Measurements from ENCODE around the gene RIN3.
A peak's percentile ranks its signal among the peaks of the same experiment; 100 is the strongest.

The RIN3 gene

DNA sequence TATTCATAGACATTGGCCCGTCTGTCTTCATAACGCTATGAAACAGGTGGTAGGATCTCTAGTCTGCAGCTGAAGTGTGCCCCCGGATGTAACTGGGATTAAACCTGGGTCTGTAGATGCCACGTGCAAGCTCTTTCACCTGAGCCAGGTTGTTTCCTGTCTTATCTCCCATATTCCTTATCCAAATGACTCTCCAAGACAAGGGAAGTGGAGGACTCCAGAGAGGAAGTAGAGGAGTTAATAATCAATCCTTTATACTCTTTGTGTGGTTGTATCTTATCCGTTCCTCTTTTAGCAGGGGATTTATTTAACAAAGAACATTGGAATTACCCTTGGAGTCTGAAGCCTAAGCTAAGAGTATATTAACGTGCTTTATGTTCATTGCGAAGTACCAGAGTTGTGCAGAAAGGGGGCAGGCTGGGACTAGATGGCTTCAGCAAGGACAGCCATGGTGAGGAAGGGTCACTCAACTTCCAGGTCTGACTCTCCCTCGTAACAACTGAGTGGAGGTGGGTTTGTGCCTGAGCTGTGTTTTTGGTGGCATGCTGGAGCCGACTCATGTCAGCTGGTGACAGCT is 82.8 kb downstream of the RIN3 start:
- Mint-ChIP-seq H3K27ac (peak overlapping the region; percentile 35), H3K9me3 (peaks cover 4% of the 10 kb centered on the region)

DNA sequence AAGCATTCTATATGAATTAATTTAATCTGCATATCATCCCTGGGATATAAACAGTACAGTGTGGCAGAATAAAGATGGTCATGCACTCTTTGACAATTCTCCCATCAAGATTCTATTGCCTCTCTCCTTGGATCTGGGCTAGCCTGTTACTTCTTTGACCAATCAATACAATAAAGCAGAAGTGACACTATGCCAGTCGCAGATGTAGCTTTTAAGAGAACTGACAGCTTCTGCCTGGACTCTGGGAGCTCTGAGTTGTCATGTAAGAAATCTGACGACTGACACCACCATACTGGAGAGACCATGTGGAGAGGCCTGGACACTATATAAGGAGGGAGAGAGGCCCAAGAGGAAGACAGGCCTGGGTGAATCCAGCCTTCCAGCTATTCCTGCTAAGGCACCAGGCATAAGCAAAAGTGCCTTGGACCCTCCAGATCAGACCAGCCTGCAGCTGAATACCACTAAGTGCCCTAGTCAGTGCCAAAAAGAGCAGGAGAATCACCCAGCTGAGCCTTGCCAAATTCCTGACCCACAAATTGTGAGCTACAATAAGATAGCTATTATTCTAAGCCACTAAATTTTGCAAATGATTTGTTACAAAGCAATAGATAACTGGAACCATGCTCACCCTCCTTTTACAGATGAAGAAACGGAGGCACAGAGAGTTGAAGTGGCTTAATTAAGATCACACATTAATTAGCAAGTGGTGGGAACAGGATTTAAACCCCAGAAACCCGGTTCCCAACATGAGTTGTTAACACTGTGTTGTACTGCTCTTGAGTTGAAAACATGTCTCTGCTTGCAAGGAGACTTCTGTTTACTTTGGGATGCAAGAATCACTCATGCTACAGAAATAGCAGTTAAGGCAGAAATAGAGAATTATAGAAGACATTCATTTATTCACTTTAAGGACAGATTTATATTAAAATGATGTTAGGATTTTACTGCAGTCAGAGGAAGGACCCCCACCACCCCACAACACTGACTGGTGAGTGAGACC is 84.6 kb downstream of the RIN3 start:
- no peak overlapping the region for H3K27ac Mint-ChIP-seq
- peaks cover 30% of the 10 kb centered on the region for H3K4me1 Mint-ChIP-seq
- no peak overlapping the region for H3K4me3 Mint-ChIP-seq
- peaks cover 3% of the 10 kb centered on the region for H3K36me3 Mint-ChIP-seq
- no peaks in the 10 kb centered on the region for H3K9me3 Mint-ChIP-seq
- no peaks in the 10 kb centered on the region for H3K27me3 Mint-ChIP-seq

More for the DNA sequence above, 82.8 kb downstream of the RIN3 start:
- Mint-ChIP-seq H3K36me3 (peaks cover 7% of the 10 kb centered on the region), H3K4me3 (no peak overlapping the region), H3K4me1 (peaks cover 24% of the 10 kb centered on the region), H3K27me3 (no peaks in the 10 kb centered on the region)

DNA sequence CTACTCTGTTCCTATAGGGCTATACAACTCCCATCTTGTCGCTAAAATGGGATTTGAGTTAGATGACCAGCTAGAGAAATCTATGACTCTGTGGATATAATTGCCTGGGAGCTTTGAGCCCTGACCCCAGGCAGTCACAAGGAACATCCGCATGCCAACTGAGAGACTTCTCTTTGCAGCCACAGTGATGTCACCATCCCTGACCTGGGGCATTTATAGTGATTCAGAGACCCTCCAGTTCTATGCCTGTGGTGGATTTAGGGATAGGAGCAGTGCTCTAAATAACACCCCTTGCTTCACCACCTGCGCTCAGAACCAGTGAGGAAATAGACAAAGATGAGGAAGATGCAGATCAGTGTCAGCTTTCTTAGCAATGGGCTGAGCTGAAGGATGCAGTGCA is 86.2 kb downstream of the RIN3 start:
- Mint-ChIP-seq H3K4me1 (peaks cover 43% of the 10 kb centered on the region), H3K27ac (peak overlapping the region; percentile 25), H3K27me3 (no peaks in the 10 kb centered on the region), H3K9me3 (no peaks in the 10 kb centered on the region), H3K36me3 (no peaks in the 10 kb centered on the region), H3K4me3 (no peak overlapping the region)

DNA sequence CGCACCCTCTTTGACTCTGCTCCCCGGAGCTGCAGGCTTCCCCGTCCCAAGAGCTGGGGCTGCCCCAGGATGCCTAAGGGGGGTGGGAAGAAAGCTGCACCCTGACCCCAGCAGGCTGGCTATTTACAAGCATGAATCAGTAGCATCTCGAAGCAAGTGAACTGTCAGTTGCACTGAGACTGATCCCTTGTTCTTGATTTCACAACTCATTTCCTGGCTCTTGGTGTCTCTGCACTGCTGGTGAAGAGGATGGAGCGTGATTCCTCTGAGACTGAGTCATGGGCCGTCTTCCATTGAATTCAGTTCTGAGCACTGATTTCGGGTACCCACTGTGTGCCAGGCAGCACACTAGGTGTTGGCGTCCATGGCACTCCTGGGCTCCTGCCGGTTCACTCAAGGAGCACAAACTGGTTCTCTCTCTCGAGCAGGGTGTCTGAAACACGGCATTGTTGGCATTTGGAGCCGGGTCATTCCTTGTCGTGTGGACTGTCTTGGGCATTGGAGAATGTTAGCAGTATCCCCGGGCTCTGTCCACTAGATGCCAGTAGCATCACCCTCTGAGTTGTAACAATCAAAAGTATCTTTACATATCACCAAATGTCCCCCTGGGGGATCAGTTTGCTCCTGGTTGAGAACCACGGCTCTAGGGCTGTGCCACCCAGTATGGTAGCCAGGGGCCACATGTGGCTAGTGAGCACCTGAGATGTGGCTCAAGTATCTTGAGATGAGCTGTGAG is 86.9 kb downstream of the RIN3 start:
- no peaks in the 10 kb centered on the region for H3K36me3 Mint-ChIP-seq
- H3K4me1 Mint-ChIP-seq, result peaks cover 43% of the 10 kb centered on the region
- H3K9me3 Mint-ChIP-seq, result no peaks in the 10 kb centered on the region
- H3K27ac Mint-ChIP-seq, result no peak overlapping the region
- no peak overlapping the region for H3K4me3 Mint-ChIP-seq
- H3K27me3 Mint-ChIP-seq, result no peaks in the 10 kb centered on the region

DNA sequence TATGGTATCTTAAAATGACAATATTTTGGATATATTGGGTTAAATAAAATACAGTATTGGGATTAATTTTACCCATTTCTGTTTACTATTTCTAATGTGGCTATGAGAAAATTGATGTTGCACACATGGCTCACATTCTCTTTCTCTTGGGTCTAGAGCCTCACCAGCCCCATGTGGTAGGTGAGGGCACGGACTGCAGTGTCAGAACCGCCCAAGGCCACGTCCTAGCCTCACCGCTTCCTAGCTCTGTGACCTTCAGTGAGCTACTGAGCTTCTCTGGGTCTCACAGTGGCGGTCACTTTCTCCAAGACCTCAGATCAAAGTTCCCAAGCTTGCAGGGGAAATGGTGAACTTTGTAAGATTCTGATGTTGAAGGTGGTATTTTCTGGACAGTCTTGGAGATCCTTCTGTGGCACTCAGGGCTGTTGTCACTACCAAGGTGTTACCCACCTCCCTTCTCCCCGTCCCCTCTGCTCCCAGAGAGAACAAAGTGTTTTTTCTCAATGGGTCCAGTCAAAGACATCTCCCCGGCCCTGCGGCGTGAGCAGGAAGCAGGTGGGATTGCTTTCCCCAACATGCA is 87.6 kb downstream of the RIN3 start:
- H3K9me3 Mint-ChIP-seq, result no peaks in the 10 kb centered on the region

DNA sequence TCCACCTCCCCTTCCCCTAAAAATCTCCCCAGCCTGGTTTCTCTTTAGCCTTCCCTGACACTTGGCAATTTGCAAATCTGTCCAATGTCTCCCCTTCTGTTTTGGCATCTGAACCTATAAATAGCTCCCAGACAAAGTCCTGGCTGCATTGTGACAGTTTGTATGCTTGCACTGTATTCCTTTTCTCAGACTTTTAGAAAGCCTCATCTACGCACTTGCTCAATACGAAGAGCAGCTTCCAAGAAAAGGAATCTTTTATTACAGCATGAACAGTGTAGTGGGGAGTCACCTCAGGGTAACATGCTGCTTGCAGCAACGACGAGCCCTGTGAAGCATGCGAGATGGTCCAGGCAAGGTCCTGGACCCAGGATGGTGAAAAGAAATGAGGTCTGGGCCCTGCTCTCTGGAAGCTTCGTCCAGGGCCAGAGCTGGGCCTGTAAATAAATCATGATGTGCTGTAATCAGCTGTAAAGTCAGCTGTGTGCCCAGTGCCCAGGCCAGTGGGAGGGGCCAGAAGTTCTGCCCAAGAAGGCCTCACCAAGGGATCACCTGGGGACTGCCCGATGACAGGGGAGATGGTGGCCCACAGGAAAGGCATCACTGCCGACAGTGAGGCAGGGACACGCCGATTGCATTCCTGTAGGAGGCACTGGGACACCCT is 88.3 kb downstream of the RIN3 start:
- Mint-ChIP-seq H3K9me3 (no peaks in the 10 kb centered on the region), H3K4me3 (no peak overlapping the region), H3K27ac (no peak overlapping the region), H3K27me3 (no peaks in the 10 kb centered on the region), H3K4me1 (peaks cover 43% of the 10 kb centered on the region), H3K36me3 (no peaks in the 10 kb centered on the region)

More for the DNA sequence above, 87.6 kb downstream of the RIN3 start:
- Mint-ChIP-seq H3K36me3 (no peaks in the 10 kb centered on the region), H3K27ac (no peak overlapping the region), H3K4me3 (no peak overlapping the region), H3K4me1 (peaks cover 43% of the 10 kb centered on the region), H3K27me3 (no peaks in the 10 kb centered on the region)

- Mint-ChIP-seq H3K4me3 (peak overlapping the region; percentile 66), H3K36me3 (no peaks in the 10 kb centered on the region), H3K4me1 (peaks cover 43% of the 10 kb centered on the region), H3K27me3 (no peaks in the 10 kb centered on the region), H3K27ac (peak overlapping the region; percentile 10), H3K9me3 (no peaks in the 10 kb centered on the region)
Observed at GRCh38 chr14:92603309-92604242, 90.0 kb downstream of the RIN3 start.

GRCh38 chr14:92605274-92605940 is 91.8 kb downstream of the RIN3 start:
- no peaks in the 10 kb centered on the region for H3K27me3 Mint-ChIP-seq
- H3K4me3 Mint-ChIP-seq, result no peak overlapping the region

DNA sequence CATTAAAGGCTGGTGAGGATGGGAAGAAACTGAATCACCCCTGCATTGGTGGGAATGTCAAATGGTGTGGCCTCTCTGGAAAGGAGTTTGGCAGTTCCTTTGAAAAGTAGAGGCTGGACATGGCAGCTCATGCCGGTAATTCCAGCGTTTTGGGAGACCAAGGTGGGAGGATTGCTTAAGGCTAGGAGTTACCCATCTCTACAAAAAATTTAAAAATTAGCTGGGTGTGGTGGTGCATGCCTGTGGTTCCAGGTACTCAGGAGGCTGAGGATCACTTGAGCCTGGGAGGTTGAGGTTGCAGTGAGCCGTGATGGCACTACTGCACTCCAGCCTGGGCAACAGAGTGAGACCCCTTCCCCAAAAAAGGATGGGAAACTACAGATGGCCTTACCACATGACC is 93.7 kb downstream of the RIN3 start:
- Mint-ChIP-seq H3K4me3 (no peak overlapping the region), H3K27me3 (no peaks in the 10 kb centered on the region), H3K36me3 (peaks cover 1% of the 10 kb centered on the region), H3K9me3 (no peaks in the 10 kb centered on the region), H3K27ac (no peak overlapping the region), H3K4me1 (peaks cover 38% of the 10 kb centered on the region)

More at GRCh38 chr14:92605274-92605940, 91.8 kb downstream of the RIN3 start:
- Mint-ChIP-seq H3K4me1 (peaks cover 45% of the 10 kb centered on the region), H3K36me3 (no peaks in the 10 kb centered on the region), H3K9me3 (no peaks in the 10 kb centered on the region), H3K27ac (no peak overlapping the region)

DNA sequence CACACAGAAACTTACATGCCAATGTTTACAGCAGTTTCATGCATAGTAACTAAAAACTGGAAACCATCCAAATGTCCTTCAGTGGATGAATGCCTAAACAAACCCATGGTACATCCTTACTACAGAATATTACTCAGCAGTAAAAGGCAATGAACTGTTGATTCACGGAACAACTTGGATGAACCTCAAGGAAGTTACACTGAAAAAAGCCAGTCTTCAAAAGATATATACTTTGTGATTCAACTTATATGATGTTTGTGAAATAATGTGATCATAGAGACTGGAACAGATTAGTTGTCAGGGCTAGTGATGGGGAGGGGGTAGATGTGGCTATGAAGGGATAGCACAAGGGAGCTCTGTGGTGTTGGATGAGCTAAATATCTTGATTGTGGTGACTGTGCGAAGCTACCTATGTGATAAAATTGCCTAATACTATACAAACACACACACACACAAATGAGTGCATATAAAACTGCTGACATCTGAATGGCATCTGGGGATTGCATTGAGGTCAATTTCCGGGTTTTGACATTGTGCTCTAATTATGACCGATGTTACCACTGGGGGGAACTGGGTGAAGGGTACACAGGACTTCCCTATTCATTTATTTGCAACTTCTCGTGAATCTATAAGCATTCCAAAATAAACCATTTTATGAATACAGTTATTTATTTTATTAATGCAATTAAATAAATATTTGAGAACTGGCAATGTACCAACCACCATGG is 94.3 kb downstream of the RIN3 start:
- H3K4me1 Mint-ChIP-seq, result peaks cover 42% of the 10 kb centered on the region
- H3K27me3 Mint-ChIP-seq, result no peaks in the 10 kb centered on the region
- no peaks in the 10 kb centered on the region for H3K9me3 Mint-ChIP-seq
- peaks cover 1% of the 10 kb centered on the region for H3K36me3 Mint-ChIP-seq
- no peak overlapping the region for H3K27ac Mint-ChIP-seq
- H3K4me3 Mint-ChIP-seq, result no peak overlapping the region

GRCh38 chr14:92609955-92610354 is 96.4 kb downstream of the RIN3 start:
- Mint-ChIP-seq H3K4me3 (no peak overlapping the region), H3K9me3 (no peaks in the 10 kb centered on the region), H3K27ac (peak overlapping the region; percentile 35), H3K36me3 (peaks cover 1% of the 10 kb centered on the region), H3K27me3 (no peaks in the 10 kb centered on the region), H3K4me1 (peaks cover 44% of the 10 kb centered on the region)

- H3K27ac Mint-ChIP-seq, result no peak overlapping the region
- H3K36me3 Mint-ChIP-seq, result peaks cover 1% of the 10 kb centered on the region
- H3K9me3 Mint-ChIP-seq, result no peaks in the 10 kb centered on the region
- H3K27me3 Mint-ChIP-seq, result no peaks in the 10 kb centered on the region
- H3K4me3 Mint-ChIP-seq, result no peak overlapping the region
- peaks cover 53% of the 10 kb centered on the region for H3K4me1 Mint-ChIP-seq
Observed at GRCh38 chr14:92610849-92611271, 97.3 kb downstream of the RIN3 start.

DNA sequence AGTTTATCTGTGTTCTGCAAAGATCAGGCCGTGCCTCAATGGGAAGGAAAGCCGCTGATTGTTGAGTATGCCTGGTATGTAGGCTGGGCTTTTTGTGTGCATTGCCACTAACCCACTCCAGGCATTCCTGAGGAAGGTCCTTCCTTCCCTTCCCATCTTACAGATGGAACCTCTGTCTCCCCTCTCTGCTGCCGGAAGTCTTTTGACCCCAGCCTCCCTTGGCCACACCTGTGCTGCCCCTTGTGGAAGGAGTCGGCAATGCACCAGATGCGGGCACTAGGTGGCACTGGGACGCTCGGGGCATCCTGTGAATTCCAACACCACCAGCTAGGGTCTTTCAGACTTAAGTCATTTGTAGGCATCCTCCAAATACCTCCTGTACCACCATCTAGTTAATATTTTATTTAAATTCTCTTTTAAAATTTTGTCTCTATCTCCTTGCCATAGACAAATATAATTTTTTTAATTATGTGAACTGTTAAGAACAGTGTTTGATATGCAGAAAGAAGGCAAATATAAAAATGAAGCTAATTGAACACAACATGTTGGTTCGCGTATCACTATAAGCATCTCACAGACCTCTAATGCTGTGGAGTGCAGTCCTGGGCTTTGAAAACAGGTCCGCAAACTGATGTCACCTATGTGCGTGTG is 99.6 kb downstream of the RIN3 start:
- H3K9me3 Mint-ChIP-seq, result no peaks in the 10 kb centered on the region
- peaks cover 63% of the 10 kb centered on the region for H3K4me1 Mint-ChIP-seq
- H3K27ac Mint-ChIP-seq, result peak overlapping the region; percentile 12
- H3K27me3 Mint-ChIP-seq, result no peaks in the 10 kb centered on the region
- H3K4me3 Mint-ChIP-seq, result no peak overlapping the region
- H3K36me3 Mint-ChIP-seq, result peaks cover 1% of the 10 kb centered on the region

Measured in activated naive CD4-positive, alpha-beta T cell treated with anti-CD3 and anti-CD28 coated beads, Interleukin-2, amount 50 U/mL, for 24 hours (primary cell).